Activated CD4-positive, alpha-beta memory T cell treated with anti-CD3 and anti-CD28 coated beads for 36 hours (primary cell): ENCODE data around the gene DLX3. TPM values are rescaled to one million over a fixed set of nuclear protein-coding genes. Genes with fewer than 3 reads are reported as not detected.

ENCODE experiments used
- CTCF ChIA-PET: fragments of 350-600 bp; sonication (Branson Sonifier 250); formaldehyde crosslinking; loops from one replicate; lab custom pipeline; 2021; ENCODE audit warnings: antibody characterized with exemption, inconsistent platforms; lab: Charles Lee
- POLR2A ChIA-PET: fragments of 350-600 bp; sonication (Branson Sonifier 250); formaldehyde crosslinking; loops from one replicate; lab custom pipeline; 2021; ENCODE audit warnings: antibody characterized with exemption; lab: Charles Lee
- DNase-seq: peaks from one replicate; pipeline ENCODE4 v3.0.0-alpha.2; 2020
- H3K27ac Mint-ChIP-seq: one replicate; pipeline ENCODE4 v1.8.0; 2021; ENCODE audit warnings: mixed read lengths
- H3K27me3 Mint-ChIP-seq: one replicate; pipeline ENCODE4 v1.8.0; 2021; ENCODE audit warnings: mixed read lengths
- H3K36me3 Mint-ChIP-seq: one replicate; pipeline ENCODE4 v1.8.0; 2021; ENCODE audit warnings: mixed read lengths
- H3K4me1 Mint-ChIP-seq: one replicate; pipeline ENCODE4 v1.8.0; 2021; ENCODE audit warnings: low read depth, mixed read lengths
- H3K4me3 Mint-ChIP-seq: one replicate; pipeline ENCODE4 v1.8.0; 2021; ENCODE audit warnings: mild to moderate bottlenecking, mixed read lengths
- H3K9me3 Mint-ChIP-seq: one replicate; pipeline ENCODE4 v1.8.0; 2021; ENCODE audit warnings: mixed read lengths
- intact Hi-C: fragments of 100-400 bp; cut with micrococcal nuclease; formaldehyde crosslinking; loops from one replicate; pipeline ENCODE4 v1.15.1; 2023
- total RNA-seq, 2 experiments: library from RNA; stranded (reverse); gene quantifications; one replicate each; pipeline ENCODE4 v1.2.3, GENCODE V29; 2021

The DLX3 gene
- total RNA-seq, 2 experiments from 2014 or later = not detected

GRCh38 chr17:49949634-49950033, 45.4 kb downstream of the DLX3 start:
- H3K27me3 Mint-ChIP-seq = peaks cover 46% of the 10 kb centered on the region
- intact Hi-C loops = loop anchor here (5.0 to 10.0 kb wide), 2 partner anchors 65 to 87 kb away; no protein-coding TSS in a partner anchor
- H3K36me3 Mint-ChIP-seq = no peaks in the 10 kb centered on the region
- no peak overlapping the region for H3K4me3 Mint-ChIP-seq
- no peak overlapping the region for H3K27ac Mint-ChIP-seq
- ChIA-PET CTCF (interaction anchor here (11.8 kb wide), 1 partner anchor 49 kb away, joined by 264 read pairs; the partner anchor contains the start of gene DLX3), POLR2A (no interaction called here)
- no peaks in the 10 kb centered on the region for H3K9me3 Mint-ChIP-seq
- H3K4me1 Mint-ChIP-seq = no peaks in the 10 kb centered on the region
- no peak for DNase-seq

- Mint-ChIP-seq H3K27me3 (peaks cover 43% of the 10 kb centered on the region), H3K4me3 (no peak overlapping the region), H3K9me3 (no peaks in the 10 kb centered on the region), H3K27ac (no peak overlapping the region), H3K4me1 (no peaks in the 10 kb centered on the region), H3K36me3 (no peaks in the 10 kb centered on the region)
- ChIA-PET CTCF (interaction anchor here (0.7 kb wide), 1 partner anchor 51 kb away, joined by 3 read pairs; no protein-coding TSS in a partner anchor), POLR2A (no interaction called here)
- intact Hi-C loops = loop anchor here (5.0 kb wide), 1 partner anchor 85 kb away; no protein-coding TSS in a partner anchor
- DNase-seq = no peak
Observed at GRCh38 chr17:49946964-49947584, 48.0 kb downstream of the DLX3 start.

DNA sequence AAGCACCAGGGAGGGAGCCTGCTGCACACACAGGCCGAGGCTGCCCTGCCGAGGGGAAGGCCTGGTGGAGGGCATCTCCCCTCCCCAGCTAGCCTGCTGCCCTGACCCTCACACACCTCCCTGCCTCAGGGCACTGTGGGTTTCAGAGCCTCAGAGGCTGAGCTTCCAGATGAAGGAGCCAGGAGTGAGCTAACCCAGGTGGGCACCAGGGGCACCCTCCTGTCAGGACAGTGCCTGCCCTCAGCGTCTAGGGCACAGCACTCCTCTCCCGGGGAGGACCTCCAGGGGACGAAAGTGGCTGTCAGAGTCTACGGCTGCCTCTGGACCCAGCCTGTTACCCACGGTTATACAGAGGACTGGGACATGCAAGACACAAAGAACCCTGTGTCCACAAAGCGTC, 48.8 kb downstream of the DLX3 start:
- CTCF ChIA-PET = interaction anchor here (4.7 kb wide), 1 partner anchor 51 kb away, joined by 19 read pairs; no protein-coding TSS in a partner anchor
- H3K27ac Mint-ChIP-seq = no peak overlapping the region
- DNase-seq = no peak
- intact Hi-C loops = loop anchor here (5.0 kb wide), 1 partner anchor 84 kb away; no protein-coding TSS in a partner anchor
- H3K27me3 Mint-ChIP-seq = peaks cover 37% of the 10 kb centered on the region
- no peak overlapping the region for H3K4me3 Mint-ChIP-seq
- H3K9me3 Mint-ChIP-seq = no peaks in the 10 kb centered on the region
- no peaks in the 10 kb centered on the region for H3K4me1 Mint-ChIP-seq
- H3K36me3 Mint-ChIP-seq = no peaks in the 10 kb centered on the region
- POLR2A ChIA-PET = no interaction called here

- Mint-ChIP-seq H3K4me3 (no peak overlapping the region), H3K9me3 (no peaks in the 10 kb centered on the region), H3K4me1 (no peaks in the 10 kb centered on the region), H3K36me3 (no peaks in the 10 kb centered on the region), H3K27me3 (peaks cover 25% of the 10 kb centered on the region), H3K27ac (no peak overlapping the region)
- ChIA-PET POLR2A (no interaction called here), CTCF (interaction anchor here (4.7 kb wide), 1 partner anchor 53 kb away, joined by 19 read pairs; no protein-coding TSS in a partner anchor)
- no peak for DNase-seq
- intact Hi-C loops = no loop called here
Observed at GRCh38 chr17:49944273-49944870, 50.7 kb downstream of the DLX3 start.

DNA sequence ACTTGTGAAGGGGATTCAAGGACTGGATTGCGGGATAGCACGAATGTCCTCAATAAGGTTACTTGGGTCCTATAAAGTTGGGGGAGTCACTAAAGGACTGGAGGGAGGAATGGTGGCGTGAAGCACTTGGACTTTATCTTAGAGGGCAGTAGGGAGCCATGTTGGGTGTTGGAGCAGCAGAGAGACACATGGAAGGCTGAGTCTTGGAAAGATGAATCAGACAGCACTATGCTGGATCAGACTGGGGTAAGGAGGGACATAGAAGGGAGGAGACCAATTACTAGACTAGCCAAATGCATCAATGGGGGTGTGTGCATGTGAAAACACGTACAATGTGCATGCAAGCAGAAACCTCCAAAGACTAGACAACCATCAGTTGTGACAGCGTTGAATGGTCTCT, 52.1 kb downstream of the DLX3 start:
- ChIA-PET CTCF (interaction anchor here (4.7 kb wide), 1 partner anchor 55 kb away, joined by 19 read pairs; no protein-coding TSS in a partner anchor), POLR2A (no interaction called here)
- H3K4me3 Mint-ChIP-seq = no peak overlapping the region
- H3K27ac Mint-ChIP-seq = no peak overlapping the region
- H3K9me3 Mint-ChIP-seq = no peaks in the 10 kb centered on the region
- intact Hi-C loops = no loop called here
- H3K36me3 Mint-ChIP-seq = no peaks in the 10 kb centered on the region
- no peak for DNase-seq
- H3K4me1 Mint-ChIP-seq = no peaks in the 10 kb centered on the region
- peaks cover 31% of the 10 kb centered on the region for H3K27me3 Mint-ChIP-seq

GRCh38 chr17:49941427-49941826, 53.6 kb downstream of the DLX3 start:
- H3K27ac Mint-ChIP-seq = no peak overlapping the region
- H3K9me3 Mint-ChIP-seq = no peaks in the 10 kb centered on the region
- ChIA-PET CTCF (interaction anchor here (0.6 to 4.7 kb wide), 3 partner anchors 10 to 448 kb away, joined by 3 to 19 read pairs (median 15); no protein-coding TSS in a partner anchor), POLR2A (interaction anchor here (0.5 kb wide), 1 partner anchor 131 kb away, joined by 4 read pairs; no protein-coding TSS in a partner anchor)
- intact Hi-C loops = no loop called here
- peaks cover 28% of the 10 kb centered on the region for H3K27me3 Mint-ChIP-seq
- DNase-seq = no peak
- H3K4me3 Mint-ChIP-seq = no peak overlapping the region
- H3K4me1 Mint-ChIP-seq = no peaks in the 10 kb centered on the region
- no peaks in the 10 kb centered on the region for H3K36me3 Mint-ChIP-seq

Other genes starting within 250 kb of the DLX3 start
- gene FAM117A, start 231.1 kb downstream of the DLX3 start, total RNA-seq = 10 to 100 TPM; 20.9 to 21.6 TPM
- 10 to 100 TPM; 60.5 to 65.8 TPM for gene KAT7, start 206.5 kb downstream of the DLX3 start, total RNA-seq
- not detected for gene TAC4, start 147.2 kb downstream of the DLX3 start, total RNA-seq
- gene DLX4, start 26.0 kb downstream of the DLX3 start, total RNA-seq = under 1 TPM; 0.52 to 0.87 TPM
- gene ITGA3, start 60.9 kb upstream of the DLX3 start, total RNA-seq = 10 to 100 TPM; 15.8 to 17.6 TPM
- gene PDK2, start 100.1 kb upstream of the DLX3 start, total RNA-seq = 10 to 100 TPM; 13.3 to 14.6 TPM
- 1 to 10 TPM; 3.4 to 3.7 TPM for gene SAMD14, start 134.9 kb upstream of the DLX3 start, total RNA-seq
- gene PPP1R9B, start 155.5 kb upstream of the DLX3 start, total RNA-seq = 10 to 100 TPM; 84.3 to 86.1 TPM
- gene SGCA, start 170.8 kb upstream of the DLX3 start, total RNA-seq = under 1 TPM in 1 of 2 experiments, not detected in 1; 0.59 TPM
- 1 to 10 TPM; 2.3 to 3.7 TPM for gene COL1A1, start 206.4 kb upstream of the DLX3 start, total RNA-seq